ENCODE data around the gene GABBR2. TPM values are rescaled to one million over a fixed set of nuclear protein-coding genes. Genes with fewer than 3 reads are reported as not detected.

The GABBR2 gene
- total and polyA plus RNA-seq, 9 of the 15 experiments (the other 6 are each of a cell fraction or from before 2014, with no cell fraction given), result 0.15 to 1.9 (median 0.32) TPM

DNA sequence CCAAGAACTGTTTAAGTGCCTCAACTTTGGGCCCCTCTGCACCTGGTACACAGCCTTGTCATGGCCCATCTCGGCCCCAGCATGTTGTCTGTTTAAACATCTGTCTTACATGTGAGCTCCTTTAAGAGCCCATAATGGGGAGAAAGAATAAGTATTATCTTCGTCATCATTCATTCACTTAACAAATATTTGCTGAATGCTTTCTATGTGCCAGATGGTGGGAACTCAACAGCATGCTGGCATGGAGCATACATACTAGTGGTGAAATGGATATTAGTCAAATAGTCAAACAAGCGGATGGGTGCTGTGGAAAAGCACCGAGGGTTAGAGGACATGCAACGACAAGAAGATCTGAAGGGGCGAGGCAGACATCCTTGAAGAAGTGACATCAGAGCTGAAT, 54.5 kb downstream of the GABBR2 start (continued):
- TF ChIP-seq, protein P1, sequence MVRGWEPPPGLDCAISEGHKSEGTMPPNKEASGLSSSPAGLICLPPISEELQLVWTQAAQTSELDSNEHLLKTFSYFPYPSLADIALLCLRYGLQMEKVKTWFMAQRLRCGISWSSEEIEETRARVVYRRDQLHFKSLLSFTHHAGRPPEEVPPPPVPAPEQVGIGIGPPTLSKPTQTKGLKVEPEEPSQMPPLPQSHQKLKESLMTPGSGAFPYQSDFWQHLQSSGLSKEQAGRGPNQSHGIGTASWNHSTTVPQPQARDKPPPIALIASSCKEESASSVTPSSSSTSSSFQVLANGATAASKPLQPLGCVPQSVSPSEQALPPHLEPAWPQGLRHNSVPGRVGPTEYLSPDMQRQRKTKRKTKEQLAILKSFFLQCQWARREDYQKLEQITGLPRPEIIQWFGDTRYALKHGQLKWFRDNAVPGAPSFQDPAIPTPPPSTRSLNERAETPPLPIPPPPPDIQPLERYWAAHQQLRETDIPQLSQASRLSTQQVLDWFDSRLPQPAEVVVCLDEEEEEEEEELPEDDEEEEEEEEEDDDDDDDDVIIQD (CRISPR knock-in tag; IDR thresholded peaks at IDR 0.05), result no peak
- TF ChIP-seq SETDB1 (IDR thresholded peaks at IDR 0.05; ENCODE audit: low read length) (no peak), ZNF354B (CRISPR knock-in tag; IDR thresholded peaks at IDR 0.05) (no peak), ZNF75A (CRISPR knock-in tag; IDR thresholded peaks at IDR 0.05) (no peak)
- TF ChIP-seq, protein P2, sequence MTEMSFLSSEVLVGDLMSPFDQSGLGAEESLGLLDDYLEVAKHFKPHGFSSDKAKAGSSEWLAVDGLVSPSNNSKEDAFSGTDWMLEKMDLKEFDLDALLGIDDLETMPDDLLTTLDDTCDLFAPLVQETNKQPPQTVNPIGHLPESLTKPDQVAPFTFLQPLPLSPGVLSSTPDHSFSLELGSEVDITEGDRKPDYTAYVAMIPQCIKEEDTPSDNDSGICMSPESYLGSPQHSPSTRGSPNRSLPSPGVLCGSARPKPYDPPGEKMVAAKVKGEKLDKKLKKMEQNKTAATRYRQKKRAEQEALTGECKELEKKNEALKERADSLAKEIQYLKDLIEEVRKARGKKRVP (CRISPR knock-in tag; IDR thresholded peaks at IDR 0.05), result no peak
- TF ChIP-seq, protein P3, sequence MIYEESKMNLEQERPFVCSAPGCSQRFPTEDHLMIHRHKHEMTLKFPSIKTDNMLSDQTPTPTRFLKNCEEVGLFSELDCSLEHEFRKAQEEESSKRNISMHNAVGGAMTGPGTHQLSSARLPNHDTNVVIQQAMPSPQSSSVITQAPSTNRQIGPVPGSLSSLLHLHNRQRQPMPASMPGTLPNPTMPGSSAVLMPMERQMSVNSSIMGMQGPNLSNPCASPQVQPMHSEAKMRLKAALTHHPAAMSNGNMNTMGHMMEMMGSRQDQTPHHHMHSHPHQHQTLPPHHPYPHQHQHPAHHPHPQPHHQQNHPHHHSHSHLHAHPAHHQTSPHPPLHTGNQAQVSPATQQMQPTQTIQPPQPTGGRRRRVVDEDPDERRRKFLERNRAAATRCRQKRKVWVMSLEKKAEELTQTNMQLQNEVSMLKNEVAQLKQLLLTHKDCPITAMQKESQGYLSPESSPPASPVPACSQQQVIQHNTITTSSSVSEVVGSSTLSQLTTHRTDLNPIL (CRISPR knock-in tag; IDR thresholded peaks at IDR 0.05), result no peak

DNA sequence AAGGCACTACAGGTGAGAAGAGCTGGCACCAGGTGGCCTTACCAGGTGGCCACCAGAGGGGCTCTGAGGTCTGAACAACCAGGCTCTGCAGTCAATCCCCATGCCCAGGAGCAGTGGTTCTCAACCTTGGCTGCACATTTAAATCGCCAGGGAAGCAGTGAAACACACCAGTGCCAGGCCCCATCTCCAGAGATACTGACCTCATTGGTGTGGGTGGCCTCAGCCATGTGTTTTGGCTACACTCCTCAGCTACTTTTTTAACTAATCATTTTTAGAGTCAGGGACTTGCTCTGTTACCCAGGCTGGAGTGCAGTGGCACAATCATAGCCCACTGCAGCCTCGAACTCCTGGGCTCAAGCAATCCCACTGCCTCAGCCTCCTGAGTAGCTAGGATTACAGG, 56.0 kb downstream of the GABBR2 start:
- H3K9ac ChIP-seq (ENCODE audit: insufficient read depth in 1 of 2, low read depth in 2 of 2, low read length in 2 of 2), result peak overlapping the region in 1 of 2 experiments; percentile 43; a peak in 1 of 4 replicates
- H3K9me1 ChIP-seq (ENCODE audit: control insufficient read depth, insufficient read depth, low read length), result no peaks in the 10 kb centered on the region
- no peak overlapping the region for H3K4me3 ChIP-seq
- H3K9me3 ChIP-seq (replicated peaks; ENCODE audit: control insufficient read depth, insufficient read depth, low read depth, low read length), result no peaks in the 10 kb centered on the region
- H4K20me1 ChIP-seq (replicated peaks; ENCODE audit: control insufficient read depth, insufficient read depth, low read length), result no peaks in the 10 kb centered on the region; the same call in 1 of the 2 replicates
- no peaks in the 10 kb centered on the region for H3K79me2 ChIP-seq (ENCODE audit: control insufficient read depth, insufficient read depth, low read length)
- no peaks in the 10 kb centered on the region for H3K36me3 ChIP-seq (ENCODE audit: control insufficient read depth, insufficient read depth, low read length)
- ChIA-PET POLR2A (interaction anchor here (0.6 to 1.0 kb wide), 3 partner anchors 63 to 794 kb away, joined by 3 read pairs; no protein-coding TSS in a partner anchor), CTCF (ENCODE audit: low intra/inter-chr PET ratio) (no interaction called here)
- ATAC-seq, result no peak
- no TSS peak for BruUV-seq (replicated peaks)
- no peak for FAIRE-seq
- H3K27me3 ChIP-seq (ENCODE audit: control insufficient read depth in 2 of 2, insufficient read depth in 2 of 2, low read length in 2 of 2), result peaks cover 24 to 25% of the 10 kb centered on the region in 2 experiments
- H2AFZ ChIP-seq (ENCODE audit: low read depth, low read length), result no peak overlapping the region
- WGBS (ENCODE audit: insufficient coverage, low coverage, missing lambda C conversion rate), result 7% methylated on average over 2 of the region's 2 CpGs
- intact Hi-C loops (cut with micrococcal nuclease) (no loop called here), in situ Hi-C loops (cut with MboI) (no loop called here)
- no peak overlapping the region for H3K27ac ChIP-seq (ENCODE audit: extremely low read depth, low read depth, low read length)
- H3K4me1 ChIP-seq (replicated peaks in 1 of 2; ENCODE audit: control insufficient read depth in 2 of 2, insufficient read depth in 2 of 2, low read length in 2 of 2), result no peaks in the 10 kb centered on the region
- DNase-seq (ENCODE audit: extremely low read depth in 1 of 4, low spot score in 3 of 4), result no peak
- H3K4me2 ChIP-seq (ENCODE audit: insufficient read depth, low read length), result no peak overlapping the region
- TF ChIP-seq SIRT6 (IDR thresholded peaks at IDR 0.05; ENCODE audit: low read depth, low read length) (no peak), PYGO2 (tag; IDR thresholded peaks at IDR 0.05) (no peak), ETV5 (CRISPR knock-in tag; IDR thresholded peaks at IDR 0.05; ENCODE audit: low read depth) (no peak), KDM1A (IDR thresholded peaks at IDR 0.05) (no peak), HNRNPLL (IDR thresholded peaks at IDR 0.05; ENCODE audit: low read depth, low read length, poor library complexity, severe bottlenecking) (no peak), SMC3 (conservative IDR thresholded peaks at IDR 0.05; ENCODE audit: insufficient read depth, low read depth, low read length) (no peak), TAF7 (tag; IDR thresholded peaks at IDR 0.05) (no peak), CEBPG (CRISPR knock-in tag; IDR thresholded peaks at IDR 0.05) (no peak), CEBPG (tag; conservative IDR thresholded peaks at IDR 0.05 in 1 of 2, IDR thresholded peaks at IDR 0.05 in 1 of 2) (no peak), RHOXF2B (CRISPR knock-in tag; conservative IDR thresholded peaks at IDR 0.05) (no peak), HLTF (IDR thresholded peaks at IDR 0.05) (no peak)
- TF ChIP-seq, protein P4, sequence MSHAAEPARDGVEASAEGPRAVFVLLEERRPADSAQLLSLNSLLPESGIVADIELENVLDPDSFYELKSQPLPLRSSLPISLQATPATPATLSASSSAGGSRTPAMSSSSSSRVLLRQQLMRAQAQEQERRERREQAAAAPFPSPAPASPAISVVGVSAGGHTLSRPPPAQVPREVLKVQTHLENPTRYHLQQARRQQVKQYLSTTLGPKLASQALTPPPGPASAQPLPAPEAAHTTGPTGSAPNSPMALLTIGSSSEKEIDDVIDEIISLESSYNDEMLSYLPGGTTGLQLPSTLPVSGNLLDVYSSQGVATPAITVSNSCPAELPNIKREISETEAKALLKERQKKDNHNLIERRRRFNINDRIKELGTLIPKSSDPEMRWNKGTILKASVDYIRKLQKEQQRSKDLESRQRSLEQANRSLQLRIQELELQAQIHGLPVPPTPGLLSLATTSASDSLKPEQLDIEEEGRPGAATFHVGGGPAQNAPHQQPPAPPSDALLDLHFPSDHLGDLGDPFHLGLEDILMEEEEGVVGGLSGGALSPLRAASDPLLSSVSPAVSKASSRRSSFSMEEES (CRISPR knock-in tag; IDR thresholded peaks at IDR 0.05), result no peak

Measured in K562 (cell line).